Activated T-helper 9 cell treated with anti-CD3 and anti-CD28 coated beads, Interleukin-2, amount 50 U/mL, for 16 hours (primary cell): ENCODE results near the gene ZNF275.
"Not testable (repeated sequence)": the region's sequence is repeated elsewhere in the genome, so short reads cannot be mapped to it uniquely, and the experiment has no call there.

Source experiments
- DNase-seq: peaks from one replicate; pipeline ENCODE4 v3.0.0-alpha.2; 2020; ENCODE audit warnings: low read depth

The ZNF275 gene

DNA sequence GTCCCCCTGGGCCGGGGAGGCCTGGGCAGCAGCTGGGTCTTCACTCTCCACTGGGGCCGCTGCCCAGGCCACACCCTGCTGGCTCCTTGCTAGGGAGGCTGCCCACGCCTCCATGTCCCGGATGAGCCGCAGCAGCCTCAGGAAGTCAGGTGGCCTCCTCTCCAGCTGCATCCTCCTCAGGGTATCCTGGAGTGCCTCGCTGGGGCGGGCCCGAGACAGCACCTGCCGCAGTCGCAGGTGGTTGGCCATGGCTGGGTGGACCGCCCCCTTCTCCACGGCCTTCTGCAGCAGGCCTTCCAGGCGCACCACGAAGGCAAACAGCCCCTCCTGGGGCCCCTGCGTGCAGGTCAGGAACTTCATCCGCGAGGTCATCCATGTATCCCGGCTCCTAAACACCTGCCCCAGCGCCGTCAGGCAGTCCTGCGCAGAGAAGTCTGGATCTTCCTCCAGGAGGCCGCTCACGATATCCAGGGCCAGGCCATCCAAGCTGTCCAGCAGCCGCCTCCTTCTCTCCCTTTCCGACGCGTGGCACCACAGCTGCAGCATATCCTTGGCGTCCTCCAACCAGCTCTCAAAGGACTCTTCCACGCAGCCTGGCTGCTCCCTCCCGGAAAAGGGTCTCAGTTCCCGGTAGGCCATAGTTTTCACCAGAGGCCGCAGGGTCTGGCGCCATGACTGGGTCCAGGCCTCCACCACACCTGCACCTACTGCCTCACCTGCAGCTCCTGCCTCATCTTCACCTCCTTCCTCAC, 14.5 kb upstream of the ZNF275 start:
- DNase-seq: no peak

DNA sequence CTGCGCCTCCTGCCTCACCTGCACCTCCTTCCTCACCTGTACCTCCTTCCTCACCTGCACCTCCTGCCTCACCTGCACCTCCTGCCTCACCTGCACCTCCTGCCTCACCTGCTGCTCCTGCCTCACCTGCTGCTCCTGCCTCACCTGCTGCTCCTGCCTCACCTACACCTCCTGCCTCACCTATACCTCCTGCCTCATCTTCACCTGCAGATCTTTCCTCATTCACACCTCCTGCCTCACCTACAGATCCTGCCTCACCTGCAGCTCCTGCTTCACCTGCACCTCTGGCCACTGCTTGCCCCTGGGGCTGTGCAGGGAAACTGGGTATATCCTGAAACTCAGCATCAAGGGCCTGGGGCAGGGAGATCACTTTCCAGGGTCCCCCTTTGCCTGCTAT, 13.9 kb upstream of the ZNF275 start:
- DNase-seq: not testable (repeated sequence)

DNA sequence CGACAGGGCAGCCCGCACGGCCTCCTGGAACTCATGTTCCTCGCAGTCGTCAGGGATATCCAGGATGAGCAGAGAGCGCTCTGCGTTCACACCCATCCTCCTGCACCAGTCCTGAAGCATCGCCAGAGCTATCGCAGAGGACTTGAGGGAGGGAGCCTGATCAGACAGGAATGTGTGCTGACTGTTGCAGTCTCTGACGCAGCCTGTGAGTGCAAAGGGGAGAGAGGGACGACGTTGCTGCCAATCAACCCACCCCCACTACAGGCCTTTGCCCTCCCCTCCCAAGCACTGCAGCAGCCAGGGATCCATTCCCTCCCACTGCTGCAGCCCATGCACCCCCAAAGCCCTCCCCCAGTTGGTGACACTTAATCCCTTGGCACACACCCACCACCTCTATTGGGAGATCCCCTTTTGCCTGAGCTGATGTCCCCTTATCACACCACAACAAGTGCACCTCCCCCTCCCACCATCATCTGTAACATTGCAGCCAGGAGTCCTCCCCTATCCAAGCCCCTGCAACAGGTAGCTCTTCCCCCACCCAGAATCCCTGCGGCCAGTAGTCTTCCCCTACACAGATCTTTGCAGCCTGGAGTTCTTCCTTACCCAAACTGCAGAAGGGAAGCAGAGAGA, 13.3 kb upstream of the ZNF275 start:
- no peak for DNase-seq

GRCh38 chrX:153321381-153322124, 12.4 kb upstream of the ZNF275 start, which contains the start of gene PNMA6F:
TSS of gene PNMA6F (minus strand) at chrX:153321767. CDS start at chrX:153320674, 1,093 bp downstream.
- DNase-seq: no peak

GRCh38 chrX:153327561-153327960, 6.4 kb upstream of the ZNF275 start:
- DNase-seq: no peak

- no peak for DNase-seq
Measured at GRCh38 chrX:153333266-153333665, 687 bp upstream of the ZNF275 start.

DNA sequence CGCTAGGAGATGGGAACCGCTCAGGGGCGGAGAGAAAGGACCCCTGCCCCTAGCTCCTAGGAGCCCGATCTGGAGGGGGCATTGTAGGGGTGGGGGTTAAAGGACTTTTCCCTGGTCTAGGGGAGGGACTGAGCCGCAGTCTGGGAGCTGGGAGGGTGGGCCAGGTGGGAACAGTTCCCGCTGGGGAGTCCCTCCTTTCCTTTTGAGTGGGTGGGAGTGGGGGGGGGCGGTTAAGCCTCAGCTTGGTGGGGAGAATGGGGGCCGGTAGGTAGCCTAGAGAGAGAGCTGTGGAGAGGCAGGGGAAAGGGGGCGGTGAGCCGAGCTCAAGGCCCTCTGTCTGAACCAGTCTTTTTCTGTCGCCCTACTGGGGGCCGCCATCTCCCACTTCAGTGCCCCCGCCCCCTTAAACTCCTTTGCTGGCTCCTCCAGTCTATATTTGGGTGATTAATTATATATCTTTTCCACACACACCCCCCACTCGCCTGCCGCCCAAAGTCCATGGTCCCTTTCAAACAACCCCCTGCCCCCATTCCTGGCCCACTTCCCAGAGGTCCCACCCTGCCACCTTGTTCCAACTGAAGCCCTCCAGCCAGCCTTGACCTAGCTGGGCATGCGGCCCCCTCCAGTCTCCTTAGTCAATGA, 822 bp downstream of the ZNF275 start:
- no peak for DNase-seq

DNA sequence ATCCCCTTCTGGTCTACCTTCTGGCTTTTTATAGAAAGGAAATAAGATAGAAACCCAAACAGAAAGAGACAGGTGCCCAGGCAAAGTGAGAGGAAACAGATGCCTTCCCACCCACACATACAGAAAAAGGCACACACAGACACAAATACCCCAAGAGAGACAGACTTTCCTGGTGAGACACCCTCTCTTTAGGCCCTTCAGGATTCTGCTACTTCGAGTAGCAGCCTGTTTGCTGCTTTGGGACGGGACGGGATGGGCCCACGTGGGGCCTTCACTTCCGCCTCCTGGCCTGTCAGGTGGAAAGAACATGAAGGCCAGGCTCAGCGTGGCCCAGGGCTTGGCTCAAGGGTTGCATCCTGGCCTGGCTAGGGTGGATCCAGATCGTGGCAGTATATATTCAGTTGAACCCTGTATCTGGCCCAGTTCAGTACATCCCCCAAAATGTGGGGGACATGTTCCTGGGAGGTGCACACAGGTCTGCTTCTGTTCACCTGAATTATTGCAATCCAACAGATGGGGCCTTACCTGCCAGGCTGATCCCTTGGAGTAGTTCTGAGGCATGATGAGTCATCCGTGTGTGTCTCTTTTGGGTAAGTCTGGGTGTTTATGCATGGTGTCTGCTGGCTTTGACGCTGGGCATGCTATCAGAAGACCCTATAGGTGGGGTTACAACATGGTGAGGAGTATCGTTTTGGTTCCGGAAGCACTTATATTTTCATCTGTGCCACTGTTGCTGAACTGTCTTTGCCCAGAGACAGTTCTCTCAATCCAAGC, 2.4 kb downstream of the ZNF275 start:
- no peak for DNase-seq

GRCh38 chrX:153336988-153337387, 3.0 kb downstream of the ZNF275 start:
- DNase-seq: no peak

GRCh38 chrX:153338836-153339235, 4.9 kb downstream of the ZNF275 start:
- no peak for DNase-seq

DNA sequence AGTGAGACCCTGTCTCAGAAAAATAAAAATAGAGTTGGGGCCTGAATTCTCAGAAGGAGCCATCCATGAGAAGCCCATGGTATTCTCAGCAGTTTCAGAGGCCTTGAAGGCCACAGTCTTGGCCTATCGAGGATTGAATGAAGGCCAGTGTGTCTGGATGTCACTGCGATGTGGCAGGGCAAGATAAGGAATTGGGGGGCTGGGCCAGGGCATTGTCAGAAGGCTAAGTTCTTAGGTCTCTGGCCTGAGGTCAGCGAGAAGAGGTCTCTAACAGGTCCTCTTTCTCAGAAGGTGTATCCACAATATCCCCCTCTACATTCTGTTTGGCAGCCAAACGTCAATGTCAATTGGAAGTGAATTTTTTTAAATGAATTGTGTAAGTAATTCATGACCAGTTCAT, 5.7 kb downstream of the ZNF275 start:
- DNase-seq: no peak

DNA sequence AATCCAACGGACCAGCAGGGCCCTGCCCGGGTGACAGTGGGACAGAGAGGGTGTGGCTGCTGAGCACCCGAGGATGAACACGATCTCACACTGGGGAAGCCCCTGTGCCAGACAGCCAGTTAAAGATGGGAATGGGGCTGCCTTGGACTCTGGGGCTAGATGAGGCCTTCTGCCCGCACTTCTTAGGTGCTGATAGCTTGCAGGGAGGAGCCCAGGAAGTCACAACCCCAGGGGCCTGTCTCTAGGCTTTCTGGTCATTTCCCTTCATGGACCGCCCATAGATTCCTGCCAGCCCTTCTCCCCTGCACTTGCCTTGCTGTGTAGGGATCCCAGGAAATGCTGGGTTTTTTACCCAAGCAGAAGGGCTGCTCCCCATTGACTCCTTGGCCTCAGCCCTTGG, 6.2 kb downstream of the ZNF275 start:
- no peak for DNase-seq

DNA sequence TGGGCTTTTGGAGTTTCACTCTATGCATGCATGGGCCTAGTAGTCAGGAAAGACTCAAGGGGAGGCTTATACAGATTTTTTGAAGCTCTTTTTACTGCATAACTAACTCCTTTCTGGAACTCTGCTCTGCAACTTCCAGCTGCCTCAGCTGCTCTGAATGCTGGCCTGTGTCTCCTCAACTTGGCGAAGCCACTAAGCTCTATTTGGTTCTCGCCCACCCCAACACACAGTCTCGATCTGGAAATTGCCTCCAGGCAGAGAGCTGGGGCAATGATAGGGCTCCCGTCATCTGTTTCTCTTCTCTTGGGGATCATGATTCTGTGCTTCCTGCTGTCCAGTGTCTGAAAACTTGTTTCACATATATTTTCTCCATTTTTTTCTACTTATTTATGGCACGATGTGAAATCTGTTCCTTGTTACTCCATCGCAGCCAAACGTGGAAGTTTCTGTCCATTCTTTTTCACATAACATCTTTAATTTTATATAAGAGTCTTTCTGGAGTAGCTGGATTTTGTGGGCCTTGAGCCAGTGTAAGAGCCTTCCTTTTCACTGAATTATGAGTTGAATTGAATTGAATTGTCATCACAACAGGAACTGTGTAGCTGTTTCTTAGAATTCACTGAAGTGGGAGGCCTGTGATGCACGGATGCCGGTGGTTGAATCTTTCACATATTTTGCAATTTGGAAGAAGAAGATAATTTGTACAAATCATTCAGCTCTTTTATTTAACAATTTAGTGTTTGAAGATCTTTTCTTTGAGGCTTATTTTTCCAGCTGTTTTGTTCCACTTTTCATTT, 9.0 kb downstream of the ZNF275 start:
- DNase-seq: no peak

GRCh38 chrX:153343674-153344073, 9.7 kb downstream of the ZNF275 start:
- DNase-seq: no peak

GRCh38 chrX:153347530-153347929, 13.6 kb downstream of the ZNF275 start:
- no peak for DNase-seq

DNA sequence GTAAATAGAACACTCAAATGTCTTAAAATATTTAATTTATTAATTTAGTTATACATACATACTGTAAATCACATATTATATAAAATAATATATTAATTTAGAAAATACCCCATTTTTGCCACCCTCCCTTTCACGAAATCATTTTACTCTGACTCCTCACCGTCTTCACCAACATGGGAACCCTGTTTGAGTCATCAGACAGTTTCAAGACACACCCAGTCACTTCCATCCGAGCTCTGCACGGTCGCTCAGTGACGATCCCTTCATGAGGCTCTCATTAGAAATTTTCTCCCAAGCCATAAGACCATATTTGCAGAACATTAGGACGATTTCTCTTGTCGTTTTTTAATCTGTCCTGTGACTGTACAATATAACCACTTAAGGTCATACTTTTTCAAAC, 14.5 kb downstream of the ZNF275 start:
- no peak for DNase-seq

DNA sequence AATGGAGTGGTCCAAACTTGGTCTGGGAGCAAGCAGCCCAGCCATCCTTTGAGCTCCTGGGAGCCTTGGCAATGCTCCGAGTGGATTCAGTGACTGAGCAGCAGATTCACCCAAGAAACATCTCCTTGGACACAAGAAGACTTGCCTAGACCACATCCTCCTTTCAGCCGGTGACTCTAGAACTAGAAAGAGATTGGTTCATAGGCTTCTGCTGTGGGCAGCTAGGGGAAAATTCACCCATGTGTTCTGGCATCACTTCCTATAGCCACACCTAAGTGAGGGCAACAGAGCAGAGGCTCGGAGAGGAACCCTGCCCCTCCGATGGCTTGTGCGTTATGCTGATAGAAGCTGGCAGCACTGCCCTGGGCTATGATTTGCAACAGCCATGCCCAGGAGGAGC, 16.0 kb downstream of the ZNF275 start:
- DNase-seq: no peak

GRCh38 chrX:153351981-153352380, 18.0 kb downstream of the ZNF275 start:
- no peak for DNase-seq

DNA sequence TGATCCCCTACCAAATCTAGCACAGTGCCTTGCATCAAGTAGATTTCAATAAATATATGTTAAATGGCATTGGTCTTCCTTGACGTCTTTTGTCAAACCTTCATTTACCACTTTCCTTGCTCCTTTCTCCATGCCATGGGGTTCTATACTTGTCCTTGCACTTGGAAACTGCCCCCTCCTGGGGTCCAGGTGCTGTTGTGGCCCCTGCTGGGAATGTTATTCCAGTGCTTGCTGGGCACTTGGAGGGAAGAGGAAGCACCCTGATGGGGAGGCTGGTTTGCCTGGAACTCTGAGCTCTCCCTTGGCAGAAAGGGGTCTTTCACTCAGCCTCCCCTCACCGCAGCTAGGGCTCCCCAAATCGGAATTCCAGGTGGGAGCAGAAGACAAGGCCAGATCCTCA, 18.9 kb downstream of the ZNF275 start:
- DNase-seq: no peak

- no peak for DNase-seq
Measured at GRCh38 chrX:153353416-153353815, 19.5 kb downstream of the ZNF275 start.

DNA sequence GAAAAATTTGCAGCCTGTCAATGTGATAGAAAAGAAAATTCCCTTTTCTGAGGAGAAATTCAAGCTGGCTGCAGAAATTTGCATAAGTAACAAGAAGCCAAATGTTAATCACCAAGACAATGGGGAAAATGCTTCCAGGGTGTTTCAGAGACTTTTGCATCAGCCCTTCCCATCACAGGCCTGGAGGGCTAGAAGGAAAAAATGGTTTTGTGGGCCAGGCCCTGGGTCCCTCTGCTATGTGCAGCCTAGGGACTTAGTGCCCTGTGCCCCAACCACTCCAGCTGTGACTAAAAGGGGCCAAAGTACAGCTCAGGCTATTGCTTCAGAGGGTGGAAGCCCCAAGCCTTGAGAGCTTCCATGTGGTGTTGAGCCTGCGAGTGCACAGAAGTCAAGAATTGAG, 23.9 kb downstream of the ZNF275 start:
- no peak for DNase-seq
